Neuronal stem cell (in vitro differentiated cells): Measurements from ENCODE around the gene DMD.

Experiments used
- DNase-seq: peaks from one replicate; pipeline ENCODE4 v3.0.0-alpha.2; 2013; ENCODE audit warnings: low spot score
- H2AFZ ChIP-seq: one replicate; pipeline ENCODE4 v1.6.1; 2013; ENCODE audit warnings: mild to moderate bottlenecking, low read length, inconsistent platforms
- H2AK5ac ChIP-seq: 2 replicates; pipeline ENCODE4 v1.6.1; 2013; ENCODE audit warnings: low read depth, mild to moderate bottlenecking, inconsistent platforms, low read length, moderate library complexity, mixed read lengths
- H2BK120ac ChIP-seq: 2 replicates; pipeline ENCODE4 v1.6.1; 2013; ENCODE audit warnings: low read depth, mild to moderate bottlenecking, inconsistent platforms, low read length, moderate library complexity, mixed read lengths
- H2BK12ac ChIP-seq: one replicate; pipeline ENCODE4 v1.6.1; 2013; ENCODE audit warnings: low read length, inconsistent platforms
- H2BK15ac ChIP-seq: 2 replicates; pipeline ENCODE4 v1.6.1; 2013; ENCODE audit warnings: mild to moderate bottlenecking, low read length, inconsistent platforms, mixed read lengths
- H2BK5ac ChIP-seq: one replicate; pipeline ENCODE4 v1.6.1; 2013; ENCODE audit warnings: inconsistent platforms, mild to moderate bottlenecking, low read length, moderate library complexity
- H3K14ac ChIP-seq: one replicate; pipeline ENCODE4 v1.6.1; 2013; ENCODE audit warnings: low read length, inconsistent platforms
- H3K18ac ChIP-seq: 2 replicates; pipeline ENCODE4 v1.6.1; 2013; ENCODE audit warnings: low read length, inconsistent platforms
- H3K23ac ChIP-seq: 2 replicates; pipeline ENCODE4 v1.6.1; 2013; ENCODE audit warnings: low read depth, mild to moderate bottlenecking, mixed read lengths, low read length, inconsistent platforms; ENCODE audit not compliant: poor library complexity
- H3K27ac ChIP-seq: replicated peaks from 3 replicates; pipeline ENCODE4 v1.5.1; 2013; ENCODE audit warnings: low read length, inconsistent platforms
- H3K27me3 ChIP-seq, 3 experiments: 2 replicates each; pipeline ENCODE4 v1.6.1; 2013; ENCODE audit warnings: low read length in 3 of 3, mild to moderate bottlenecking in 2 of 3, inconsistent platforms in 1 of 3, low read depth in 1 of 3, mixed read lengths in 1 of 3, moderate library complexity in 1 of 3; ENCODE audit not compliant: control insufficient read depth in 3 of 3, insufficient read depth in 3 of 3
- H3K36me3 ChIP-seq, 2 donors: replicated peaks in 1 of 2; 2 replicates each; pipeline ENCODE4 v1.6.1; 2013; ENCODE audit warnings: low read length in 2 of 2; ENCODE audit not compliant: control insufficient read depth in 2 of 2, insufficient read depth in 2 of 2
- H3K4ac ChIP-seq: 2 replicates; pipeline ENCODE4 v1.6.1; 2013; ENCODE audit warnings: inconsistent platforms, mild to moderate bottlenecking, low read length, moderate library complexity
- H3K4me1 ChIP-seq, 2 donors: 1 replicate in 1 of 2; 2 replicates in 1 of 2; pipeline ENCODE4 v1.6.1; 2013; ENCODE audit warnings: low read length in 2 of 2, low read depth in 1 of 2; ENCODE audit not compliant: control insufficient read depth in 2 of 2, insufficient read depth in 1 of 2
- H3K4me2 ChIP-seq: one replicate; pipeline ENCODE4 v1.6.1; 2013; ENCODE audit warnings: mild to moderate bottlenecking, low read length, inconsistent platforms; ENCODE audit not compliant: insufficient read depth, poor library complexity, severe bottlenecking
- H3K4me3 ChIP-seq, 2 donors: 2 replicates each; pipeline ENCODE4 v1.5.1; 2013; ENCODE audit warnings: low read length in 2 of 2, mild to moderate bottlenecking in 2 of 2, inconsistent platforms in 1 of 2, moderate library complexity in 1 of 2
- H3K79me1 ChIP-seq: one replicate; pipeline ENCODE4 v1.6.1; 2013; ENCODE audit warnings: low read depth, mild to moderate bottlenecking, inconsistent platforms, low read length, moderate library complexity
- H3K9ac ChIP-seq: one replicate; pipeline ENCODE4 v1.6.1; 2013; ENCODE audit warnings: mild to moderate bottlenecking, low read depth, low read length, inconsistent platforms; ENCODE audit not compliant: poor library complexity
- H3K9me3 ChIP-seq, 2 donors: replicated peaks in 1 of 2; 2 replicates each; pipeline versions ENCODE3 to v1.6.1; 2013; ENCODE audit warnings: low read length in 2 of 2, mild to moderate bottlenecking in 2 of 2, inconsistent platforms in 1 of 2, low read depth in 1 of 2, mixed read lengths in 1 of 2, moderate library complexity in 1 of 2; ENCODE audit not compliant: control insufficient read depth in 2 of 2, insufficient read depth in 1 of 2
- H4K8ac ChIP-seq: one replicate; pipeline ENCODE4 v1.6.1; 2013; ENCODE audit warnings: low read depth, mild to moderate bottlenecking, inconsistent platforms, low read length, moderate library complexity
- H4K91ac ChIP-seq: one replicate; pipeline ENCODE4 v1.6.1; 2013; ENCODE audit warnings: low read length, low read depth, mild to moderate bottlenecking, inconsistent platforms; ENCODE audit not compliant: poor library complexity
- WGBS, 2 donors: extraction: QIAGEN DNeasy Blood & Tissue Kit; methylation state at CpG; one replicate each; pipeline ENCODE4 v1.1.7; 2013; ENCODE audit warnings: missing lambda C conversion rate in 2 of 2, mixed read lengths in 1 of 2; ENCODE audit not compliant: insufficient read length in 2 of 2, insufficient replicate concordance in 1 of 2; ENCODE audit errors: extremely low coverage in 2 of 2; 5-methylcytosine and 5-hydroxymethylcytosine counted together

Gene DMD

GRCh38 chrX:31222946-31223345 lies 1988.4 kb downstream of the DMD start:
- no peak overlapping the region for H3K4me3 ChIP-seq
- no peak overlapping the region for H3K4me2 ChIP-seq
- H3K18ac ChIP-seq, result no peak overlapping the region
- H4K91ac ChIP-seq, result no peak overlapping the region
- H4K8ac ChIP-seq, result no peak overlapping the region
- peaks cover 0 to 7% of the 10 kb centered on the region in 2 donors for H3K4me1 ChIP-seq
- H2BK120ac ChIP-seq, result no peak overlapping the region
- DNase-seq, result no peak
- no CpG with 5 or more reads among the region's 6 CpGs for WGBS, 2 donors
- no peak overlapping the region for H3K4ac ChIP-seq
- no peak overlapping the region for H2AK5ac ChIP-seq
- no peak overlapping the region for H2AFZ ChIP-seq
- H3K9me3 ChIP-seq, result no peaks in the 10 kb centered on the region
- H3K27me3 ChIP-seq, result no peaks in the 10 kb centered on the region
- H2BK12ac ChIP-seq, result no peak overlapping the region
- no peak overlapping the region for H3K23ac ChIP-seq
- H3K27ac ChIP-seq, result no peak overlapping the region
- H2BK15ac ChIP-seq, result no peak overlapping the region
- H3K14ac ChIP-seq, result no peak overlapping the region
- peaks cover 2% of the 10 kb centered on the region for H3K79me1 ChIP-seq
- H3K9ac ChIP-seq, result no peak overlapping the region
- no peaks in the 10 kb centered on the region for H3K36me3 ChIP-seq
- no peak overlapping the region for H2BK5ac ChIP-seq

GRCh38 chrX:31219174-31219573 lies 1992.2 kb downstream of the DMD start:
- Histone ChIP-seq H2BK15ac (no peak overlapping the region), H3K36me3 (no peaks in the 10 kb centered on the region), H3K4ac (no peak overlapping the region), H4K91ac (no peak overlapping the region), H3K4me2 (no peak overlapping the region), H3K14ac (no peak overlapping the region), H3K18ac (no peak overlapping the region), H3K27ac (no peak overlapping the region), H3K27me3 (no peaks in the 10 kb centered on the region), H3K4me3 (no peak overlapping the region), H4K8ac (no peak overlapping the region), H2AK5ac (no peak overlapping the region), H3K23ac (no peak overlapping the region), H3K9ac (no peak overlapping the region), H2BK120ac (no peak overlapping the region), H3K79me1 (peaks cover 2% of the 10 kb centered on the region), H3K4me1 (peaks cover 0 to 7% of the 10 kb centered on the region in 2 donors), H2AFZ (no peak overlapping the region), H2BK5ac (no peak overlapping the region), H3K9me3 (no peaks in the 10 kb centered on the region), H2BK12ac (no peak overlapping the region)
- no peak for DNase-seq
- WGBS, 2 donors, result no CpG with 5 or more reads among the region's 6 CpGs

DNA sequence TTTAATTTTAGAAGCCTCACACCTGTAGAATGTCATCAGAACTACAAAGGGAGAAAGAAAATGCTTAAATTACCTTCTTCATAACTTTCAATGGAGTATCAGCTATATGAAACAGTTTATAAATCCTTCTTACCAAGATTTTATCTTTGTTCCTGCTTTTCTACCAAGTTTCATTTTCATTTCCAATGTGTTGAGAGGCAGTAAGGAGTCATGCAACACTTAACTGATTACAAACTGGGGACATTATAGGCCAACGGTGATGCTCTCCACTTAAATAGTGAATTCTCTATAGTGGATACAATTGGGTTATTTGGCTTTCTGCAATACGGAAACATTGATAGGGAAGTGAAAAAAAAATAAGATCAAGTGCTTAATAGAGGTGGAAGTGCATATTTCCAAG lies 1994.3 kb downstream of the DMD start:
- Histone ChIP-seq H3K18ac (no peak overlapping the region), H2AFZ (no peak overlapping the region), H3K23ac (no peak overlapping the region), H3K4ac (no peak overlapping the region), H3K4me3 (no peak overlapping the region), H3K4me1 (peaks cover 0 to 7% of the 10 kb centered on the region in 2 donors), H2AK5ac (no peak overlapping the region), H3K27ac (no peak overlapping the region), H2BK15ac (no peak overlapping the region), H4K8ac (no peak overlapping the region), H4K91ac (no peak overlapping the region), H3K14ac (no peak overlapping the region), H2BK12ac (no peak overlapping the region), H3K9me3 (no peaks in the 10 kb centered on the region), H3K36me3 (no peaks in the 10 kb centered on the region), H2BK120ac (no peak overlapping the region), H3K79me1 (peaks cover 2% of the 10 kb centered on the region), H3K4me2 (no peak overlapping the region), H3K27me3 (no peaks in the 10 kb centered on the region), H3K9ac (no peak overlapping the region), H2BK5ac (no peak overlapping the region)
- no peak for DNase-seq
- no CpG with 5 or more reads among the region's 2 CpGs for WGBS, 2 donors

DNA sequence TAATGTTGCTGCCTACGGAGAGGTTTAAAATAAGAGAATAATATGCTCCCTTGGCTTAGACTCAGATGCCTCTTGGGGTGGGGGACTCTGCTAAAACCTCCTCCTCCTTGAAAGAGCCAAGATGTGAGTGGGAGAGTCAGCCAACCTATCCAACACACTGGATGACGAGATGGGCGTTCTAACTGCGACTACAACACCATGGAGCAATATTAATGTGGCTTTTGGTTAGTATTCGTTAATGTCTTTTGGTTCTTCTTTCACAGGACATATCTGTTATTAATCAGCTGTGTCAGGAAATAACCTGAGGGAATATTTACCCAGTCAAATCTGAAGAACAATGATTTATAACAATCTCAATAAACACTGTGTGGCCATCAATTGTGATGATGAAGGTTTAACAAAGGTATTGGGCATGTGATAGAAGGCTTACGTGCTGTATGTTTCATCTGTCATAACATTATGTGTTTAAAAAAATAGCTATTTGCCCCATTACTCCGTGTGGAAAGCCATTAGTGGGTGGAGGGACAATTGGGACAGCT lies 1996.0 kb downstream of the DMD start:
- no peak for DNase-seq
- H3K18ac ChIP-seq, result no peak overlapping the region
- no peak overlapping the region for H3K4ac ChIP-seq
- H3K27me3 ChIP-seq, result no peaks in the 10 kb centered on the region
- H2AFZ ChIP-seq, result no peak overlapping the region
- H3K14ac ChIP-seq, result no peak overlapping the region
- peaks cover 0 to 4% of the 10 kb centered on the region in 2 donors for H3K4me1 ChIP-seq
- H3K79me1 ChIP-seq, result no peaks in the 10 kb centered on the region
- no peak overlapping the region for H2AK5ac ChIP-seq
- no peak overlapping the region for H2BK15ac ChIP-seq
- no peak overlapping the region for H2BK120ac ChIP-seq
- no peak overlapping the region for H2BK12ac ChIP-seq
- H3K9me3 ChIP-seq, result no peaks in the 10 kb centered on the region
- WGBS, 2 donors, result no CpG with 5 or more reads among the region's 7 CpGs
- H3K23ac ChIP-seq, result no peak overlapping the region
- no peak overlapping the region for H3K9ac ChIP-seq
- H4K91ac ChIP-seq, result no peak overlapping the region
- no peak overlapping the region for H3K4me3 ChIP-seq
- H3K4me2 ChIP-seq, result no peak overlapping the region
- no peaks in the 10 kb centered on the region for H3K36me3 ChIP-seq
- no peak overlapping the region for H2BK5ac ChIP-seq
- H3K27ac ChIP-seq, result no peak overlapping the region
- H4K8ac ChIP-seq, result no peak overlapping the region
